ENCODE results near the gene GPANK1.
A peak's percentile ranks its signal among the peaks of the same experiment; 100 is the strongest.
"Not testable (repeated sequence)": the region's sequence is repeated elsewhere in the genome, so short reads cannot be mapped to it uniquely, and the experiment has no call there.

GPANK1 gene

DNA sequence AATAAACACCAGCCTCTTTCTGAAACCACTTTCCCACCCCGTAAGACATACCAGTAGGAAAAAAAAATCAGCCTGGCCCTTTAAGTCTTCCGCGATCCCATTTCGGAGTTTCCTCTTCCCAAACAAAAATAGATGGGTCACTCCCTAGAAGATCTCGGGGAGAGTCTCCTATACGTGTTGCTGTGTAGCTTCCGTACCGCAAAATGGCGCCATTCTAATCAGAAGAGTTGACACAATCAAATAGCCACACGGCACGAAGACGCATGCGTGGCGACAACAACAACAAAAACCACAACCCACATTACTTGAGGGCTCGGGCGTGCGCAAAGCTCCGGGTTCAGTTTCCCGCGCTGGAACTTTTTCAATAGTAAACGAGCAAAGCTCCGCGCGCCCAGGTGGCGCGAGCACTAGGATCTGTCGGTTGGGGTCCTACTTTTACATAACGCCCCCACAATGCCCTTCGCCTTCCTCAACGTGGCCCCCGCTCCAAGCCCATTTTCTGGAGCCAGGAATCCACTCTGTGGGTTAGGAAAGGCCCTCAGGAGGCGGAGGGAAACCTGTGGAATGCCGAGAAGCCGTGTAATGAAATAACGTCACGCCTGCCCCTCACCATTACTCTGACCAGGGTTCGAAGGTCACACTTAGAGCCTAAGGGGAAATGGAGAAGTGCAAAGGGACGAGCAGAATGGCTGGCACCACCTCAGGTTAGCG, at the start of gene GPANK1:
TSS of gene GPANK1 (minus strand) at position 208 of the 711 bp plus-strand sequence. CDS start 519 bp downstream, outside the sequence.
- peak; percentile 86 for DNase-seq

DNA sequence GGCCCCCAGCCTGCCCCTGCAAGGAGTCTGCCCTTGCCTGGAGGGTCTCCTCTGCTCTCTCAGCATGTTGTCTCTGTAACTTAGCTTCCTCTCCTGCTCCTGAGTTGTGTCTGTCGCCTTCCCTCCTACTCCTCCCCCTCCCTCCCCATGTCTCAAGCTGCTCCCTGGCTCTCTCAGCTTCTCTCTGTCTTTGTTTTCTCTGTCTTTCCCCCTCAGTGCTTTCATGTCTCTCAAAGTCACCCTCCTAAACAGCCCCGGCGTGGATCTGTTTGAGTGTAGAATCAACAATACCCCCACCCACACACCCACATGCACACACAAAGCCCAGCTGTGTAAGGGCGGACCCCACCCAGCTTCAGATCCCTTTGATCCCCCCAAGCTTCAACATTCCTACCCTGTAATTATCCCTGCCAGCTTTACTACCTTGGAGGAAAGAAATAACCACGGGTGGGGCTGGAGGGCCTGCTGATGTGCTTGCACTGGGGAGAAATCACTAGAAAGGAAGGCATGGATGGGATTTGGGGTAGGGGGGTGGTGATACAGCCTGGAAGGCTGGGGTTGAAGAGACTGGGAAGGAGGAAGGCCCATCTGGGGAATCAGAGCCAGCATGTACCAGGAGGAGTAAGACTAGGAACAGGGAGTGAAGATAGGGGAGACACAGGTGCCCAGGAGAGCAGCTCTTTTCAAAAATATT, 49.3 kb upstream of the GPANK1 start:
- no peak for DNase-seq

- DNase-seq = no peak
Observed at GRCh38 chr6:31713465-31713864, 48.7 kb upstream of the GPANK1 start.

DNA sequence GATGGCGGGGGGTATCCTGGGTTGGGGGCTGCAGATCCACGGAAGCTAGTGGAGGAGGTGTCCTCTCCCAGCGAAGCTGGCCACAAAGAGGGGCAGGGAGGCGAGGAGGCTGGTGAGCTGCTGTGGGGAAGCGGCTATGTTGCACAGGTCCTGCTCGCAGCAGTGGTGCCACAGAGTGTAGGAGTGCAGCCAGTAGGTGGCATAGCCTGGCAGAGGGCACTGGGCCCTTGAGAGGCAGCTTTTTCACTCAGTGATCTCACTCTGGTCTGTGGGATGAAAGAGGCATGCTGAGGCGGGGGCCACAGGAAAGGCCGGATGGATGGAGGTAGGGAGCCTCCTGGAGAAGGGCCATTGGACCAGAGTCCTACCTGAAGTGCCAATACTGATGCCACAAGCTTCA, 47.5 kb upstream of the GPANK1 start:
- no peak for DNase-seq

- no peak for DNase-seq
Observed at GRCh38 chr6:31711233-31711632, 46.4 kb upstream of the GPANK1 start.

DNA sequence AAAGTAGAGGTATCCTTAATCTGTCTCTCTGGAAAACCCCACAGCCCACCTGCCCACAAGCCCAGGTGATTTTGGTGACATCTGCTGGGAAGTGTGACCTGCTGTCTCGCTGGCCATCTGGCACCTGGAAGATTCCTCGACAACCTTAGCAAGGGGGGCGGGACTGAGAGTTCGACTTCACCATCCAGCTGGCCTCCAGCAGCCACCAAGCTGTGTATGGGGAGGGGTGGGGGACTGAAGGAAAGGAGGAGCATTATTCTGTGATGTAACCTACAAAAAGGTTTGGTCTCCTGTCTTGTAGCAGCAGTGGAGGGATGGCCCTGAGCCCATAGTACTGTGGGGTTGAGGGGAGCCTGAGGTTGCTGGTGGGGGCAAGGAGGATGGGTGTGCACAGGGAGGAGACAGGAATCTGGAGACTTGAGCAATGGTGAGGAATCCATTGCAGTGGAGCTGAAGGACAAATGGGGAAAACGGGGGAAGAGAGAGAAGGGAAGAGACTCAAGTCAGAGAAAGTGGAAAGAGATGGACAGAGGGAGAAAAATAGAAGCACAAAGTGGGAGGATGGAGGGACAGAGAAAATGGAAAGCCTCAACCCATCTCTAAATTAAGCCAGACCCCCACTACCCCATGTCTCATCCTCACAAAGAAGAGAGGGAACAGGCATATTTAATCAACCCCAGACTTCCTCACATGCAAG, 45.9 kb upstream of the GPANK1 start:
- DNase-seq = no peak

GRCh38 chr6:31709157-31709556, 44.4 kb upstream of the GPANK1 start:
- not testable (repeated sequence) for DNase-seq

DNA sequence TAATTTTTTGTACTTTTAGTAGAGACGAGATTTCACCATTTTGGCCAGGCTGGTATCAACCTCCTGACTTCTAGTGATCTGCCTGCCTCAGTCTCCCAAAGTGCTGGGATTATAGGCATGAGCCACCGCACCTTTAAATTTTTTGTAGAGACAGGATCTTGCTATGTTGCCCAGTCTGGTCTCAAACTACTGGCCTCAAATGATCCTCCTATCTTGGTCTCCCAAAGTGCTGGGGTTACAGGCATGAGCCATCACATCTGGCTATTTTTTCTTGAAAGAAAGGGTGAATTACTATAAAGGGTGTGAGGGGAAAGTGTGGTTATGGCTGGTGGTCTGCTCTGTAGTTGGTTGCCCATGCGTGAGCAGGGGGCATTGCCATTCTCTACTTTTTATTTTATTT, 43.4 kb upstream of the GPANK1 start:
- no peak for DNase-seq

- DNase-seq = no peak
Observed at GRCh38 chr6:31707701-31708100, 42.9 kb upstream of the GPANK1 start.

GRCh38 chr6:31706599-31706998, 41.8 kb upstream of the GPANK1 start, which contains the start of gene LY6G6F:
TSS of gene LY6G6F (plus strand) at chr6:31706866. CDS start at chr6:31706907, 41 bp downstream.
- no peak for DNase-seq

GRCh38 chr6:31705931-31706330, 41.1 kb upstream of the GPANK1 start:
- no peak for DNase-seq

DNA sequence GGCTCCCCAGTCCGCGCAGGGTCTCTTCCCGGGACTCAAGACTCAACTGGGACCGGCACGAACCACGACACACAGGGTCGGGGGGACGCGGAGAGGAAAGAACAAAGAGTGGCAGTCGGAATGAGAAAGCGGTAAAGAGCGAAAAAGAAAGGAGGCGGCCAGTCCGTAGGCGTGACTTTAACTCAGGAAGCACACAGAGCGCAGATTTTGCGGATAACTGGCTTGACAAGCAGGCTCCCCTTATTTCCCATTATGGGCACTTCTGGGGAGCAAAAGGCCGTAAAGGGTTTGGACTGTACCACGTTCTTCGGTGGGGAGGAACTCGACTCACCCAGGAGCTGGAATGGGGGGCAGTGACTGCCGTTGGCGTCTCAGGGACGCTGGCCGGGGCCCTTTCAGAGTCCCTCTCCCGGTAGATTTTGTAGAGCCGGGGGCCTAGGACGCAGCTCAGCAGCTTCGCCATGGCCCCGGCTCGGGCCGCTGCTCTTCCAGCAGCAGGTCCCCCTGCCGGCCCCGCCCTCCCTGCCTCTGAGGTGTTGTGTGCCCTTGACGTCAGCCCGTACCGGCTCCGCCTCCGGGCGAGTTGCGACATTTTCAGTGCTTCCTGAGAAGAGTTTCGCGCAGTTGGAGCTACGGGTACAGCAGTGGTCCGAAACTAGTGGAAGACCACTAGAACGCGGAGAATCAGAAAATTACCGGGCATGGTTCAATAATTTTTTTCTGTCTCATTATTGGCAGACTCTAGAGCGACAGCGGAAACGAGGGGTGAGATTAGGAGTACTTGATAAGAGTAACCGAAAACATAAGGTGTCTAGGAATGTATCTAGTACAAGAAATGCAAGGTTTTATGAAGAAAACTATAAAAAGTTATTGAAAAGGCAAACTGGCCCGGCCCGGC, 38.3 kb upstream of the GPANK1 start, which contains the start of gene ABHD16A:
TSS of gene ABHD16A (minus strand) at position 506 of the 898 bp plus-strand sequence. CDS start at position 463, 43 bp downstream.
- peak; percentile 97 for DNase-seq

GRCh38 chr6:31702405-31702818, 37.6 kb upstream of the GPANK1 start:
- no peak for DNase-seq

DNA sequence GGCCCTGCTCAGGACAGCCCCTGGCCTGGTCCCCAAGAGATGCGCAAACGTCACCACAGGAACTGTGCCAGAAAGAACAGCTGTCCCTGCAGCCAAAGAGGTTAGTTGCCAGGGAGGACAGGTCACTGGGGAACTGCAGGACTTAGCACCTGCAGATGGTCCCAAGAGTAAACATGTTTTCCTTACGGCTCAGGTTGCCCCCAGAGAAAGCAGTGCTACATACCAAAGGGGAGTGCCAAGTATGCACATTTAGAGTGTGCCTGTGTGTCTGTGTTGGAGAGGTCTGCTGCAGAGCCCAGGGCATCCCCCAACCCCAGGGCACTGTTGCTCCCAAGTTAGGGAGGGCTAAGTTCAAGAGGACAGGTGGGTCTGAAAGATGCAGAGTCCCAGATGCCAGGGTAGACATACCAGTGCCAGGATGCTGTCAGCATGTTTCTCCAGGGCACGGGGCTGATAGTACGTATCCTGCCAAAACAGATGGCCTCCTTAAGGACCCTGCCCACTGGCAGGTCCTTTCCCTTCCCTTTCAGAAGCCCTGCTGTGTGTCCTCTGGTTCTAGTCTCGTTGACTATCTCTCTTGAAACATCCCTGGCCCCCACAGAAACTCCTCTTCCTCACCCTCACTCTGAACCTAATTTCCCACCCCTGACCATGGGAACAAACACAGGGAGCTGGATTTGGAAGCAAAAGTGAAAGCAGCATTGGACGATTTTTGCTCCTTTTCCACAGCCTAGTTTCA, 37.0 kb upstream of the GPANK1 start:
- DNase-seq = no peak

GRCh38 chr6:31700740-31701401, 36.1 kb upstream of the GPANK1 start:
- DNase-seq = no peak

DNA sequence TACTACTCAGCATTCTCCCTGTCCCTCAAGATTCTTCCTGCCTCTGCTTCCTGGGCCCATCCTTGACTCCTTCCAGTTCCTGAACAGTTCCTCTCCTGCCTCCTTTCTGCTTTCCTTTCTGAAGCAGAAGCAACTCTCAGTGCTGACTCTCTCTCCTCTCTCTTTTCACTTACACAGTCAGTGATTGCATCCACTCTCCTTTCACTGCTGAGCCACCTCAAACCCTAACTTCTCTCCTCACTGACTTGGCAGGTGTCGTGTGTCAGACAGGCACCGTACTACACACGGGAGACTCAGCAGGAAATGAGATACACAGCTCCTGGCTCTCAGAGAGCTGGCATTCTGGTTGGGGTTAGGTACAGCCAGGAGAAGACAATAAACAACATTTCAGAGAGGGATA, 32.8 kb upstream of the GPANK1 start:
- DNase-seq = no peak

DNA sequence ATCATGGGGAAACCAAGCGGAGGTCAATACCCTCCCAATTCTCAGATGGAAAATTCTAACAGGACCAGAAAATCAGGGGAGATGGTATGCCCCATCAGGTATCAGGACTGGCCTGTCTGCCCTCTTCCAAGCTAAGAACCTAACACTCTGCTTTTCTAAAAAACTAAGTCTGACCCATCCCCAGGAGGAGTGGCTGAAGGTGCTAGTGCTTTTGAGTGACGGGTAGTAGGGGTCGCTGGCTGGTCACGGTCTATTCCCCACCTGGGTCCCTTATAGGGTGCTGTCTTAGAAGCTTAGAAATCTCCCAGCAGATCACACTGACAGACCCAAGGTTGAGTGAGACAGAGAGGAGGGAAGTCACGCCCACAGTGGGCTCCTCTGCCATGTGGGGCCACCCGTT, 28.7 kb upstream of the GPANK1 start:
- DNase-seq = no peak

GRCh38 chr6:31692886-31693285, 28.1 kb upstream of the GPANK1 start:
- DNase-seq = no peak

- DNase-seq = no peak
Observed at GRCh38 chr6:31692353-31692752, 27.6 kb upstream of the GPANK1 start.

DNA sequence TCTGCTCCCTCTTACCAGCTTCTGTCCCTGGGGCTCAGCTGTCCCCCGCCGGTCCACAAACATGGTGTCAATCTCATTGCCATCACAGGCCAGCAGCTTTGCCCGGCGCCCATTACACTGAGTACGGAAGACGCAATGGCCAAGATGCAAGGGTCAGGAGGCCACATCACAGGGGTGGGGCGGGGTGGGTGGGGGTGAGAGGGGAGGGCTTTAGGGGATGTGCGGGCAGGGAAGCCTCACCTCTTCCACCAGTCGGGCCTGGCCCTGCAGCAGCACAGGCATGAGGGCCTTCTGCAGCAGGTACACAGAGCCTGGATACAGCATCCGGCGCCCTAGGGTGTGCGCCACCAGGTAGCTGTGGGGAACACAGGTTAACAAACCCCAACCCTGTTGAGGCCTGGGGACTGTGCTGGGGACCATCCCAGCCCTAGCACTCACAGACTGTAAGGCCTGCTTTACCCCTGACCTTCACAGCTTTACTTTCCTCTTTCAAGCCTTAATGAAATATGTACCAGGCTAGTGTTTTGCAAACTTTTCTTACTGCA, 26.8 kb upstream of the GPANK1 start:
- no peak for DNase-seq

GRCh38 chr6:31691078-31691463, 26.3 kb upstream of the GPANK1 start:
- no peak for DNase-seq

Measured in activated CD4-positive, alpha-beta T cell treated with anti-CD3 and anti-CD28 coated beads, Interleukin-2, amount 50 U/mL, for 1 hour (primary cell).